Erythroblast (primary cell): Measurements from ENCODE around the gene NAB2.

Experiments used
- DNase-seq, 2 experiments: peaks; one replicate each; lab custom pipeline; 2025; lab: John Stamatoyannopoulos, UW
- GATA1 ChIP-seq: IDR thresholded peaks from 2 replicates; pipeline ENCODE4 v1.6.1; 2011; ENCODE audit warnings: low read depth, mild to moderate bottlenecking, control low read depth, low read length, moderate library complexity
- POLR2A ChIP-seq: IDR thresholded peaks from 2 replicates; pipeline ENCODE4 v1.6.1; 2011; ENCODE audit warnings: mild to moderate bottlenecking, low read length

NAB2 gene

GRCh38 chr12:57123813-57124212 lies 34.9 kb downstream of the NAB2 start:
- no peak for TF ChIP-seq GATA1
- TF ChIP-seq POLR2A, result no peak
- DNase-seq, result no peak

GRCh38 chr12:57124261-57124877 lies 35.5 kb downstream of the NAB2 start:
- DNase-seq, result peak; percentile 74 to 85
- TF ChIP-seq GATA1 (no peak), POLR2A (no peak)

GRCh38 chr12:57126061-57126460 lies 37.1 kb downstream of the NAB2 start:
- TF ChIP-seq GATA1 (no peak), POLR2A (no peak)
- no peak for DNase-seq

GRCh38 chr12:57126561-57126960 lies 37.6 kb downstream of the NAB2 start:
- peak; percentile 13 to 14 for DNase-seq
- TF ChIP-seq POLR2A, result no peak
- no peak for TF ChIP-seq GATA1

GRCh38 chr12:57127101-57127725 lies 38.3 kb downstream of the NAB2 start:
- DNase-seq, result peak; percentile 40 to 63
- TF ChIP-seq POLR2A (no peak), GATA1 (no peak)

- peak; percentile 65 to 68 for DNase-seq
- TF ChIP-seq POLR2A, result no peak
- no peak for TF ChIP-seq GATA1
Observed at GRCh38 chr12:57127726-57128518, 39.0 kb downstream of the NAB2 start, which contains the start of gene LRP1. Gene LRP1 (plus strand): TSS chr12:57128483. CDS start chr12:57128965, 482 bp downstream.

GRCh38 chr12:57128519-57129247 lies 39.8 kb downstream of the NAB2 start:
- DNase-seq, result no peak
- TF ChIP-seq GATA1, result no peak
- TF ChIP-seq POLR2A, result no peak

- DNase-seq, result no peak
- TF ChIP-seq POLR2A (no peak), GATA1 (no peak)
Observed at GRCh38 chr12:57129321-57129842, 40.5 kb downstream of the NAB2 start.

GRCh38 chr12:57129889-57130288 lies 41.0 kb downstream of the NAB2 start:
- no peak for TF ChIP-seq POLR2A
- DNase-seq, result no peak

GRCh38 chr12:57130941-57131340 lies 42.0 kb downstream of the NAB2 start:
- DNase-seq, result no peak

GRCh38 chr12:57131896-57132744 lies 43.2 kb downstream of the NAB2 start:
- TF ChIP-seq POLR2A (no peak), GATA1 (no peak)

More at GRCh38 chr12:57130941-57131340, 42.0 kb downstream of the NAB2 start:
- TF ChIP-seq GATA1, result no peak
- no peak for TF ChIP-seq POLR2A

GRCh38 chr12:57133013-57133569 lies 44.2 kb downstream of the NAB2 start:
- DNase-seq, result no peak
- no peak for TF ChIP-seq POLR2A

More at GRCh38 chr12:57131896-57132744, 43.2 kb downstream of the NAB2 start:
- DNase-seq, result peak in 1 of 2 experiments; percentile 17
